HG02642 (cell line): ENCODE measurements around the gene DTX1.
A peak's percentile ranks its signal among the peaks of the same experiment; 100 is the strongest.

Source experiments
- ATAC-seq: cut with Tn5 transposase; IDR thresholded peaks from one replicate; pipeline ENCODE4 v1.9.1; 2021; ENCODE audit warnings: mild to moderate bottlenecking; ENCODE audit not compliant: unreplicated experiment, poor library complexity

DTX1 gene

GRCh38 chr12:113069751-113070116 is 13.2 kb downstream of the DTX1 start:
- ATAC-seq = no peak

DNA sequence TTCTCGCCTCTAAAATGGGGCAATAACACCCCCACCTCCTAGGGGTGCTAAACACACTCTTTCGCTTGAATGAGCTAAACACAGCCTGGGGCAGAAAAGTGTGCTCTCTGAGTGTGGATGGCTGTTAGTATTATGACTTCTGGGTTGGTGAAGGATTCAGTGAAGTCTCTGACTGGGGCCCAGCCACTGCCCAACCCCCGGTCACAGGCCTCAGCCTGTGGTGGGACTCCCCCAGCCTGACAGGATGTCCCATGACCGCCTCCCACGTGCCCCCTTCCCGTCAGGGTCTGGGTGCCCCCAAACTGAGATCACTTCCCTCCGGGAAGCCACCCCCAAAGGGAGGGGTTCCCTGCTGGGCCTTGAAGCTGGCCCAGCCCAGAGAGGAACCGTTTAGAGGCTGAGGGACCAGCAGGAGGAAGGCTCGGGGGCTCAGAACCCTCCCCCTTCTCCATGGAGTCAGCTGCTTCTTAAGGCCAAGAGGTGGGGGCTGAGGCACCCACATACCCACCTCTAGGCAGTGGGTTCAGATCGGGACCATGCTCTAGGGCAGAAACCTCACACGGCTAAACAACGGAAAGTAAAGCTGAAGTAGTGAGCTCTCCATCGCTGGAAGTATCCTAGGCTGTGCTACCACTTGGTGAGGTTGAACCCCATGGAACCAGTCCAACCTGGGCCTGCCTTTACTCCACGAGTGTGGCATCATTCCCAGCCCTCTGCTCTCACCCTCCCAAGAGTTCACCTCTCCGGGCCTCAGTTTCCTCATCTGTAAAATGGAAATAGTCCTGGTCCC is 13.8 kb downstream of the DTX1 start:
- ATAC-seq = no peak

DNA sequence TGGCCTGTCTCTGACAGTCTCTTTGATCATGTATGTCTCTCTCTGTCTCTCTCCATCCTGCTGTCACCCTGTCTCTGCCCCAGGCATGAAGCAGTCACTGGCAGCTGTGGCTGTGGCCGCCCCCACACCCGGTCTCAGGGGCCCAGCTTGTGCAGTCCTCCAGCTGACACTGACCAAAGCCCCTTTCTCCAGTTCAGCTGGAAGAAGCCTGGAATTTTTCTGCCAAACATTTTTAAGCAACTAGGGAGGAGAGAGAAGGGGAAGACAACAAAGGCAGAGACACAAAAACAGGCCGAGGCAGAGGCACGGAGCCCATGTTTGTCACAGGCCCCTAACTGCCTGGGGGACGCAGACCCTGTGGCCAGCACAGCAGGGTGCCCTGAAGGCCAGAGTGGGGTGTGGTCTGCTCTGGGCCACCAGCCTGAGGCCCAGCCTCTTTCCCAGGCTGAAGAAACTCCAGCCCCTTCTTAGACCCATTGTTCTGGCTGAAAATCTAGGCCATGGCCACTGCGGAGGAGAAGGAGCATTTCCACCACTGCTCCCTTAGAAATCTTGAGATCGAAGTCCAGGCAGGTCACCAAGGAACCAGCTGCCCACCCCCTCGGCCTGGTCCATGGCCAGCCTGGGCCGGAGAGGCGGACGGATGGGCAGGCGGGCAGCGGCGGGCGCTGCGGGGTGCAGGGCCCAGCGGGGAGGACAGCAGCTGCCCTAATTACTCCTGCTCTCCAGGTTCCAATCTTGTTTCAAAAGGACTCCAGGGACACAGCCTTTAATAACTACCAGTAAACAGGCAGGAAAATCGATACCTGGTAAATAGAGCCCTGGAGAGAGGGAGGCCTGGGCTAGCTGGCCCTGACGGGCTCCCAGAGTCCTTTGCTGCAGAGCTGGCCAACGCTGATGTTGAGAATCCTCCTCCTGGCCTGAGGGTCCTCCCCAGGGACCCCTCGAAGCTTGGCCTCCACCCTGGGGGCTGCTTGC is 14.9 kb downstream of the DTX1 start:
- ATAC-seq = no peak

DNA sequence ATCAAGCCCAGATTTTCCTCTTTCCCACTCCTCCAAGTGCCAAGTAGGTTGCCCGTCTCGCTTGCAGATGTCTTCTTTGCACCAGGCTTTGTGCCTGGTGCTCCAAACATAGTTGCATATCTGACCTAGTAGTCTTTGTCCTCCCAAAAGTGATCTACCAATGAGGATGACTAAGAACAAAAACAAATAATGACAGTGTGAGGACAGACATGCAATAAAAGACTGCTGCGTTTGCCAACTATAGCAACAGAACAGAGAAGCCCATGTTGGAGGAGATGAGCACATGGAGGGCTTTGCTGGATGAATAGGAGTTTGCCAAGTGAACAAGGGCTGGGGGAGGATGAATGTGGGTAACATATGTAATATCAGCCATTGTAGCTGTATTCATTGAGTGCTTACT is 15.6 kb downstream of the DTX1 start:
- no peak for ATAC-seq

- ATAC-seq = no peak
These were observed 17.1 kb downstream of the DTX1 start for GRCh38 chr12:113073586-113073985.

- ATAC-seq = peak; percentile 90
These were observed 18.7 kb downstream of the DTX1 start for GRCh38 chr12:113075137-113075683.

DNA sequence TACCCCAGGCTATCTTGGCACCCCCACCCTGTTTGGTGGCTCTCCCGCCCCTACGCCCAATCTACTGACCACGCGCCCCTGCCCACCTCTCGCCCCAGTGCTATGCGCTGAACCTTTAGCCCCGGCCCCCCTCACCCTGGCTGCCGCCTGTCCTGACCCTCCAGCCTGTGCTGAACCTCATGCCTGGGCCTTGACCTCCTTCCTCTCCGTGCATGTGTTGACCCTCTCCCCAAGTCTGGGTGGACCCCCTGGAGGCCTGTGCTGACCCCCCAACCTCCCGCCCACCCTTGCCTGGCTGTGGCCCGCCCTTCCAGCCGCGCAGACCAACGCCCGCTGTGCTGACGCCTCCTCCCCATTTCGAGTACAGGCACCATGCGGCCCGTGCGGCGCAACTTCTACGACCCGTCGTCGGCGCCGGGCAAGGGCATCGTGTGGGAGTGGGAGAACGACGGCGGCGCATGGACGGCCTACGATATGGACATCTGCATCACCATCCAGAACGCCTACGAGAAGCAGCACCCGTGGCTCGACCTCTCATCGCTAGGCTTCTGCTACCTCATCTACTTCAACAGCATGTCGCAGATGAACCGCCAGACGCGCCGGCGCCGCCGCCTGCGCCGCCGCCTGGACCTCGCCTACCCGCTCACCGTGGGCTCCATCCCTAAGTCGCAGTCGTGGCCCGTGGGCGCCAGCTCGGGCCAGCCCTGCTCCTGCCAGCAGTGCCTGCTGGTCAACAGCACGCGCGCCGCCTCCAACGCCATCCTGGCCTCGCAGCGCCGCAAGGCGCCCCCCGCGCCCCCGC is 20.7 kb downstream of the DTX1 start:
- ATAC-seq = no peak

DNA sequence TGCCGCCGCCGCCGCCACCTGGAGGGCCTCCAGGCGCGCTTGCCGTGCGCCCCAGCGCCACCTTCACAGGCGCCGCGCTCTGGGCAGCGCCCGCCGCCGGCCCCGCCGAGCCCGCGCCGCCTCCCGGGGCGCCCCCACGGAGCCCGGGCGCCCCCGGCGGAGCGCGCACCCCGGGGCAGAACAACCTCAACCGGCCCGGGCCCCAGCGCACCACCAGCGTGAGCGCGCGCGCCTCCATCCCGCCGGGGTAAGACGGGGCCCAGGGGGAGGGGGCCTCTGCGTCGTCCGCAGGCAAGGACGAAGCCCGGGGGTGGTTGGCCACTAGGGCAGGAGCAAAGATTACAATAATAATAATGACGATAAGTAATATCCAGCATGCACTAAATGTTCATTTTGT is 21.3 kb downstream of the DTX1 start:
- ATAC-seq = no peak

DNA sequence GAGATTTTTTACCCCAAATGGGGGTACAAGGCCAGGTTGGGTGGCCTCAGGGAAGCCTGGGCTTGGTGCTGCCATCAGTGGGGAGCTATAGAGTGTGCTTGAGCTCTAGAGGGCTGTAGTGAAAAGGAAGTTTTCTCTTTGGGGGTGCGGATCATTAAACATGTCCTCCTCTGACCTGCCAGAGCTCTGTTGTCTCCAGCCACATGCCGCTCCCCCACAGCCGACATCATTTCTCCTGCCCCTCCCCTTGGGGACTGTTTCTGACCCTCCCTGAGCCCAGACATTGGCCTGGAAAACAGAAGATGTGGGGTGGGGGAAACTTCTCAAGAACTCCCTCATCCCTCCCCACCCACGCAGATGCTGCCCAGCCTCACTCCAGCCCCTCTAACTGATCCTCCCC is 25.3 kb downstream of the DTX1 start:
- ATAC-seq = no peak

- ATAC-seq = no peak
These were observed 26.1 kb downstream of the DTX1 start for GRCh38 chr12:113082486-113083148.

DNA sequence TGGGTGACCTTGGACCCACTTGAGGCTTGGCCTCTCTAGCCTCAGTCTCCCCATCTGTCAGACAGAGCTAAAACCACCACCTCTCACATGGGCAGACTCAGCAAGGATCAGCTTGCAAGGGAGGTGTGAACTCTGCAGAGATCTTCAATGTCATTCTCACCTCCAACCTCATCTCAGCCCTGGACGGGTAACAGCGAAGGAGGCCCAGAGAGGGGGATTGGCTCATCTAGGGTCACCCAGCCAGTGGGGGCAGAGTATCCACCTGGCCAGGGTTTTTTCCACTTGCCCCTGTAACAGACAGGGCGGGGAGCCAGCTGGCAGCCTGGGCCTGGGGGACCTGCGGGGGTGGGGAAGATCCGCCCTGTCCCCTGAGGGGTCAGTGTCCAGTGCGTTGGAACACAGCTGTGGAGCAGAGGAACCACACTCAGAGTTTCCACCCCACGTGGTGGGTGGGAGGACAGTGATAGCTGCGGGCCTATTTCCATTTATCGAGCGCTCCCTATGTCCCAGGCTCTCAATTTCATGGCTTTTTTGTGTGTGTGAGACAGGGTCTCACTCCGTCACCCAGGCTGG is 27.4 kb downstream of the DTX1 start:
- no peak for ATAC-seq

DNA sequence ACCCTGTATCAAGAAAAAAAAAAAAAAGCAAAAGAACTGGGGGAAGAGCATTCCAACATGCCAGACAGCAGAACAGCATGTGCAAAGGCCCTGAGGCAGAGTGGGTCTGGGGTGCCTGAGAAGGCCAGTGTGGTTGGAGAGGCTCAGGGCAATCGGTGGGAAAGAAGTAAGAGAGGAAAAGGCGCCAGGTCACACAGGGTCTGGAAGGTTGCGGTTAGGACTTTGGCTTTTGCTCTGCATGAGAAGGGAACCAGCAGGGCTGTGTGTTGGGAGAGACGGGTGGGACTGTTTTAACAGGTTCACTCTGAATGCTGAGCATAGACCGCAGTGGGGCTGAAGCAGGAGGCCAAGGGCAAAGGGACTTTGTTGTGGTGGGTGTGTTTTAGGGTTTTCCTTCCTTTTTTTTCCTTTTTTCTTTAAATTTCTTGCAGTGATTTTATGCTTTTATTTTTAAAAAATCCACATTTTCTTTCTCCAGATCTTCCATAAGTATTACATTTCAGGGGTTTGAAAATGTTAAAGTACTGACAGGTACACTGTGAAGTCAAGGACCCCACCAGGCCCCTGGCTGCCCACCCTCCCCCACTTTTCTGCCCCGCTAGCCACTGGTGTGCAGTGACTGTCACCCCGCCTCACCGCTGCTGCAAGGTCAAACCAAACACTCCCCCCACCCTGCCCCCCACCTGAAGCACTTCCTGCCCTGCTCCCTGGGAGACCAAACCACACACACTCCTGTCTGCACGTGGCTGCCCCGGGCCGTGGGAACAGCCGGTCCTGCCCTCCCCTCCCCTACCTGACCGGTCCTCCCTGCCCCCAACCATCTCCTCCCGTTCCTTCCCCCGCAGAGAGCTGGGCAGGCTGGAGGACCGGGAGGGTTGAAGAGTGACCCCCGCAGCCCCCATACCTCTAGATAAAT is 30.0 kb downstream of the DTX1 start:
- no peak for ATAC-seq

DNA sequence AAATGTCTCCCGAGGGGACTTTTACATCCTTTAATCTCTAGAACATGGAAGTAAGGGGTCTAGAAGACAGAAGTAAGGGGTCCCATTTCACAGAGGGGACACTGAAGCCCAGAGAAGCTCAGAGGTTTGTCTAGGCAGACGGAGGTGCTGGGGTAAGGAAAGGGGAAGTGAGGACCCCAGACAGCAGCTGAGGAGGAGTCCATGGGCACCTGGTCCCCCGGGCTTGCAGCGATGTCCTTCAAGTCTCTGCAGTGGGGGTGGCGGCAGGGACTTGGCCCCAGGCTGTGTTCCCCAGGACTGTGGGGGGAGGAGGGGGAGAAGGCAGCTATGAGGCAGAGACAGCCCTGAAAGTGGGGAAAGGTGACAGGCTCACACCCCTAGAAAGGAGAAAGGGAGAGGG is 30.7 kb downstream of the DTX1 start:
- ATAC-seq = no peak

- no peak for ATAC-seq
These were observed 31.5 kb downstream of the DTX1 start for GRCh38 chr12:113088037-113088436.

DNA sequence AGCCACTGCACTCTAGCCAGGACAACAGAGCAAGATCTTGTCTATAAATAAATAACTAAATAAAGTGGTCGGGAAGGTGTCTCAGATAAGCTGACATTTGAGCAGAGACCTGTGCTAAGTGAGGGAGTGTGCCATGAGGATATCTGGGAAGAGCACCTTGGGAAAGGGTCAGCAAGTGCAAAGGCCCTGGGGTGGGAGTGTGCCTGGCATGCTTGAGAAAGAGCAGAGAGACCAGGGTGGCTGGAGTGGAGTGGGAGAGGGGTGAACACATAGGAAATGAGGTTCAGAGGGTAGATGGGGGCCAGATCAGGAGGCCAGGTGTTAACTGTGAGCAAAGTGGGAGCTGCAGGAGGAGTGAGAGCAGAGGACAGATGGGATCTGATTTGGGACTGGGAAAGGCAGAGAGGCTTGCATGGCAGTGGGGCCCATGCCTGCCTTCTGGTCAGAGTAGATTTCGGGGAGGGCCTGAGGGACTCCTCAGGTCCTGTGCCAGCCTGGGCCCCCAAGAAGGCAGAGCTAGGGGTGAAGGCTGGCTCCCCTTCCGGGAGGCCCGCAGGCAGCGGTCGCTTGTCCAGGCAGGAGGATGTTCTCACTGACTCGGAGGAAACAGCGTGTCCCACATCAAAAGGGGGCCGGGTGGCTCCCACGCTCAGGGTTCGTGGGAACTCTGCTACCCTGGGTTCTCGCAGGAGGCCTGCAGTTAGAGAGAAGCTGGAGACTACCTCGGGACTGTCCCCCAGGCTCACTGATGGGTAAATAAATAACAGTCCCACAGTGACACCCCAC is 32.6 kb downstream of the DTX1 start:
- ATAC-seq = no peak

- ATAC-seq = no peak
These were observed 33.3 kb downstream of the DTX1 start for GRCh38 chr12:113089839-113090238.

DNA sequence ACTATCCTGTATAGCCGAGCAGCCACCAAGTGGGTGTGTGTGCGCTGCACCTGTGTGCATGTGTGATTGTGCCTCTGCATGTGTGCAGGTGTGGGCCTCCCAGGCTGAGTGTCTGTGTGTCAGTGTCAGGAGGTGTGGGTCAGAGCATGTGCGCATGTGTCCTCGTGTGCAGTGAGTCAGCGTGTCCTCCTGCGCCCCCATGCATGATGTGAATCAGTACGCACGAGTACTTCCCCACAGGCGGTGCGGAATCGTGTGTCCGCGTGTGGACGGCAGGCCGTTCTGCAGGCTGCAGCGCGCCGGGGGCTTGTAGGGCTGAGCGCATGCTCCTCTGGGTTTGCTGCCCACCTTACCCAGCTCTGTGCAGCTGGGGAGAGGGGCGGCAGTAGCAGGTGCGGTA is 34.2 kb downstream of the DTX1 start:
- ATAC-seq = no peak

- ATAC-seq = no peak
These were observed 35.0 kb downstream of the DTX1 start for GRCh38 chr12:113091506-113091905.
